Measurements from ENCODE around the gene CFTR. TPM values are rescaled to one million over a fixed set of nuclear protein-coding genes. Genes with fewer than 3 reads are reported as not detected.

Gene CFTR
- total and polyA plus RNA-seq, 2 of the 8 experiments (the other 6 are each of a cell fraction or from before 2014, with no cell fraction given) = 1.2 to 1.6 TPM

DNA sequence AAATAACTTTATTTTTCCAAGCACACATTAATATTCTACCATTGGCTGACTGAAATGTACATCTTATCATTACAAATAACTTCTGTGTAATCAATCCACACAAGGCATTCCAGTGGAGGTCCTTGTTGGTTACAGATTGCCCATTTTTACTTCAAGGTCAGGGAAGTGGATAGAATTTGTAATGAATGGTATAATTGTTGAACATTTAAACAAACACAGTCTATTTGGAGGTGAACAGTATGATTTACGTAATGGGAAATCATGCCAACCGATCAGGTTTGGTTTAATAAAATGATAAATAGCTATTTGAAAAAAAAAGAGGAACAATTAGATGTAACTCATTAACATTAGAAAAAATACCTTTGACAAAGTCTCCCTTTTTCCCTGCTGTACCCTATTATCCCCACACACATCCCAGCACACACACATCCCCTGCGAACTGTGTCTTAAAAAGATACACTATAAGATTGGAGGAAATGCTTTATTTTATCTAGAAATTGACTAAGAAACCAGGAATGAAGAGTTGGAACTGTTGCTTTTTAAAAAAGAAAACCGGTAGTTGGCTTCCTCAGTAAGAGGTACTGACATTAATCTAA, 33.5 kb upstream of the CFTR start (continued):
- TF ChIP-seq, protein P1, sequence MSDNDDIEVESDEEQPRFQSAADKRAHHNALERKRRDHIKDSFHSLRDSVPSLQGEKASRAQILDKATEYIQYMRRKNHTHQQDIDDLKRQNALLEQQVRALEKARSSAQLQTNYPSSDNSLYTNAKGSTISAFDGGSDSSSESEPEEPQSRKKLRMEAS (IDR thresholded peaks at IDR 0.05) = no peak
- no peak for TF ChIP-seq SP1 (IDR thresholded peaks at IDR 0.05; ENCODE audit: low read depth, low read length)
- no peak for TF ChIP-seq HDAC6 (IDR thresholded peaks at IDR 0.05; ENCODE audit: low read depth, low read length)
- TF ChIP-seq, protein P2, sequence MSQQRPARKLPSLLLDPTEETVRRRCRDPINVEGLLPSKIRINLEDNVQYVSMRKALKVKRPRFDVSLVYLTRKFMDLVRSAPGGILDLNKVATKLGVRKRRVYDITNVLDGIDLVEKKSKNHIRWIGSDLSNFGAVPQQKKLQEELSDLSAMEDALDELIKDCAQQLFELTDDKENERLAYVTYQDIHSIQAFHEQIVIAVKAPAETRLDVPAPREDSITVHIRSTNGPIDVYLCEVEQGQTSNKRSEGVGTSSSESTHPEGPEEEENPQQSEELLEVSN (IDR thresholded peaks at IDR 0.05) = no peak
- TF ChIP-seq BRCA1 (IDR thresholded peaks at IDR 0.05; ENCODE audit: low read depth, low read length) = no peak
- no peak for TF ChIP-seq RFX5 (IDR thresholded peaks at IDR 0.05; ENCODE audit: borderline replicate concordance, low read depth, low read length)
- TF ChIP-seq YY1 (IDR thresholded peaks at IDR 0.05; ENCODE audit: low read depth, low read length) = no peak
- no peak for TF ChIP-seq TEAD4 (IDR thresholded peaks at IDR 0.05; ENCODE audit: low read depth, low read length)
- no peak for TF ChIP-seq JUN (IDR thresholded peaks at IDR 0.05; ENCODE audit: low read depth, low read length)
